Measurements from ENCODE around the gene IGSF23.

DNA sequence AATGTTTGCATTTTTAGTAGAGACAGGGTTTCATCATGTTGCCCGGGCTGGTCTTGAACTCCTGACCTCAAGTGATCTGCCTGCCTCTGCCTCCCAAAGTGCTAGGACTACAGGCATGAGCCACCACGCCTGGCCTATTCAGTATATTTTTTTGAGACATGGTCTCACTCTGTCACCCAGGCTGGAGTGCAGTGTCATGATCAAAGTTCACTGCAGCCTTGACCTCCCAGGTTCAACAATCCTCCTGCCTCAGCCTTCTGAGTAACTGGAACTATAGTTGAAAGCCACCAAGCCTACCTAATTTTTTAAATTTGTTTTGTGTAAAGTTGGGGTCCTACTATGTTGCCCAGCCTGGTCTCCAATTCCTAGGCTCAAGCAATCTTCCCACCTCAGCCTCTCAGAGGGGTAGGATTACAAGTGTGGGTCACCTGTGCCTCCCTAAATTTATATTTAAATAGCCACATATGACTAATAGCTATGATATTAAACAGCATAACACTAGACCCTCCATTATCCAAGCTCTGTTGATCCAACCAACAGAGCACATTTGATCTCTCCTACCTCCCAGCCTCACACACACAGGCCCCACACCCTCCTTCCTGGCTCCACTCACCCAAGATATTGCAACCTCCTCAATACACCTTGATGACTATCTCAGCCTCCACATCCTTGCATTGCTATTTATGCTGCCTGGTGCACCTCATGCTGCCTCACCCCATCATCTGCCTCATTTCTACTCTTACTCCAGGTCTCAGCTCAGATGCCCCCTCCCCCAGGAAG, 55.8 kb downstream of the IGSF23 start:
- TF ChIP-seq, protein P1, sequence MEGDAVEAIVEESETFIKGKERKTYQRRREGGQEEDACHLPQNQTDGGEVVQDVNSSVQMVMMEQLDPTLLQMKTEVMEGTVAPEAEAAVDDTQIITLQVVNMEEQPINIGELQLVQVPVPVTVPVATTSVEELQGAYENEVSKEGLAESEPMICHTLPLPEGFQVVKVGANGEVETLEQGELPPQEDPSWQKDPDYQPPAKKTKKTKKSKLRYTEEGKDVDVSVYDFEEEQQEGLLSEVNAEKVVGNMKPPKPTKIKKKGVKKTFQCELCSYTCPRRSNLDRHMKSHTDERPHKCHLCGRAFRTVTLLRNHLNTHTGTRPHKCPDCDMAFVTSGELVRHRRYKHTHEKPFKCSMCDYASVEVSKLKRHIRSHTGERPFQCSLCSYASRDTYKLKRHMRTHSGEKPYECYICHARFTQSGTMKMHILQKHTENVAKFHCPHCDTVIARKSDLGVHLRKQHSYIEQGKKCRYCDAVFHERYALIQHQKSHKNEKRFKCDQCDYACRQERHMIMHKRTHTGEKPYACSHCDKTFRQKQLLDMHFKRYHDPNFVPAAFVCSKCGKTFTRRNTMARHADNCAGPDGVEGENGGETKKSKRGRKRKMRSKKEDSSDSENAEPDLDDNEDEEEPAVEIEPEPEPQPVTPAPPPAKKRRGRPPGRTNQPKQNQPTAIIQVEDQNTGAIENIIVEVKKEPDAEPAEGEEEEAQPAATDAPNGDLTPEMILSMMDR (IDR thresholded peaks at IDR 0.05), result no peak
- no peak for TF ChIP-seq POLR2A (IDR thresholded peaks at IDR 0.05)
- TF ChIP-seq EP300 (IDR thresholded peaks at IDR 0.05), result no peak

Measured in stomach (tissue), 4 donors.